ENCODE data around the gene SAA1. TPM values are rescaled to one million over a fixed set of nuclear protein-coding genes. Genes with fewer than 3 reads are reported as not detected.

SAA1 gene
- total and polyA plus RNA-seq, 2 donors (not counting 3 experiments of a cell fraction or from before 2014, with no cell fraction given) = not detected

DNA sequence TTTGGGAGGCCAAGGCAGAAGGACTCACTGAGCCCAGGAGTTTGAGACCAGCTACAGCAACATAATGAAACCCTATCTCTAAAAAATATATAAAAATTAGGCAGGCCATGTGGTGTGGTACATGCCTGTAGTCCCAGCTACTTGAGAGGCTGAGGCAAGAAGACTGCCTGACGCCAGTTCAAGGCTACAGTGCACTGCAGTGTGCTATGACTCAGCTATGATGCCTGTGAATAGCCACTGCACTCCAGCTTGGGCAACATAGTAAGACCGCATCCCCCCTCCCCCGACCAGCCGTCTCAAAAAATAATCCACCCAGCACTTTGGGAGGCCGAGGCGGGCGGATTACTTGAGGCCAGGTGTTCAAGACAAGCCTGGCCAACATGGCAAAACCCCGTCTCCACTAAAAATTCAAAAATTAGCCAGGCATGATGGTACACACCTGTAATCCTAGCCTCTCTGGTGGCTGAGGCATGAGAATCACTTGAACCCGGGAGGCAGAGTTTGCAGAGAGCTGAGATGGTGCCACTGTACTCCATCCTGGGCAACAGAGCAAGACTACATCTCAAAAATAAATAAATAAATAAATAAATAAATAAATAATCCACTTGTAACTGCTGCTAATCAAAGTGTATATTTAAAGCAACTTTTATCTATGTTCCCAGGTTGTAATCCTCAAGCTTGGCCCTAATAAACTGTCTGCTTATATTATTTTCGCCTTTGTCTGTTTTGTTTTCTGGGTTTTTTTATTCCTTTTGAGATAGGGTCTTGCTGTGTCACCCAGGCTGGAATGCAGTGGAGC lies 48.1 kb downstream of the SAA1 start:
- no peaks in the 10 kb centered on the region for H3K27me3 ChIP-seq (ENCODE audit: control insufficient read depth in 2 of 2, insufficient read depth in 2 of 2, low read length in 2 of 2)
- no TSS peak for BruUV-seq (replicated peaks)
- H3K4me1 ChIP-seq (ENCODE audit: control insufficient read depth, extremely low read depth, insufficient read depth, low read length) = no peaks in the 10 kb centered on the region
- H3K4me2 ChIP-seq (ENCODE audit: insufficient read depth, low read length) = no peak overlapping the region
- no peak overlapping the region for H3K27ac ChIP-seq (ENCODE audit: insufficient read depth, low read depth, low read length)
- FAIRE-seq (peak; percentile 33), DNase-seq (ENCODE audit: low read depth, low spot score) (no peak)
- no peak overlapping the region for H3K9ac ChIP-seq (replicated peaks; ENCODE audit: extremely low read depth, insufficient read depth, low read length)
- no peaks in the 10 kb centered on the region for H4K20me1 ChIP-seq (replicated peaks; ENCODE audit: control insufficient read depth, extremely low read depth, insufficient read depth, low read length)
- H3K9me3 ChIP-seq (replicated peaks; ENCODE audit: control insufficient read depth, insufficient read depth, low read length) = no peaks in the 10 kb centered on the region
- H2AFZ ChIP-seq (ENCODE audit: low read depth, low read length) = no peak overlapping the region
- H3K4me3 ChIP-seq (replicated peaks in 1 of 3; ENCODE audit: insufficient read depth in 1 of 3, low read depth in 1 of 3, low read length in 3 of 3) = no peak overlapping the region
- H3K79me2 ChIP-seq (ENCODE audit: control insufficient read depth, insufficient read depth, low read length) = peaks cover 2% of the 10 kb centered on the region
- no peaks in the 10 kb centered on the region for H3K9me1 ChIP-seq (replicated peaks; ENCODE audit: control insufficient read depth, extremely low read depth, insufficient read depth, low read length)
- peaks cover 0 to 5% of the 10 kb centered on the region in 2 experiments for H3K36me3 ChIP-seq (ENCODE audit: control insufficient read depth in 2 of 2, extremely low read depth in 1 of 2, insufficient read depth in 2 of 2, low read length in 2 of 2)
- ChIA-PET POLR2A (interaction anchor here (0.5 to 1.3 kb wide), 4 partner anchors 8 to 126 kb away, joined by 3 to 5 read pairs (median 4); partner anchors contain the start of gene HPS5), CTCF (interaction anchor here (0.8 to 2.6 kb wide), 4 partner anchors 9 to 70 kb away, joined by 3 to 10 read pairs (median 4); no protein-coding TSS in a partner anchor)
- no peak for TF ChIP-seq GATA2 (IDR thresholded peaks at IDR 0.05; ENCODE audit: insufficient read depth, insufficient read length, low read depth, low read length)
- intact Hi-C loops (cut with micrococcal nuclease) = no loop called here
- dilution Hi-C loops (cut with MboI; ENCODE audit: extremely low pct_ligation_motif_present, low sequenced_read_pairs) = no loop called here

DNA sequence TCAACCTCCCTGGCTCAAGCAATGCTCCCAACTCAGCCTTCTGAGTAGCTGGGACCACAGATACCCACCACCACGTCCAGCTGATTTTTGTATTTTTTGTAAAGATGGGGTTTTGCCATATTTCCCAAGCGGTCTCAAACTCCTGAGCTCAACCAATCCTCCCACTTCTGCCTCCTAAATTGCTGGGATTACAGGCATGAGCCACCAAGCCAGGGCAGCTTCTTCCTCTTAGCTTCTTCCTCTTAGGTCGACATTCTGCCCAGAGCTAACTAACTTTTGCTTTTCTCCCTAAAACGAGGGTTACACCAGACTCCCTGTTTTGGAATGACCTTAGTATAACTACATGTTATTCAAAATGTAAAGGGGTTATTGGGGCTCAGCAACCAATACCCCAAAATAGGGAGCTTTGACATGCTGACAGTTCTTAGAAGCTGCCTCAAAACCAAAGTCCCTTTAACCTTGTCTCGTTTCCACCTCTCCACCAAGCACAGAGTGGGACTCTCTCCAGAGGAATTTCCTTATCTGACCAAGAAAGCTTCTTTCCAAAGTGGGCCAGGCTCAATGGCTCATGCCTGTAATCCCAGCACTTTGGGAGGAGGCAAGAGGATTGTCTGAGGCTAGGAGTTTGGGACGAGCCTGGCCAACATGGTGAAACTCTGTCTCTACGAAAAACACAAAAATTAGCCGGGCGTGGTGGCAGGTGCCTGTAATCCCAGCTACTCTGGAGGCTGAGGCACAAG lies 48.9 kb downstream of the SAA1 start:
- Histone ChIP-seq H3K4me2 (ENCODE audit: insufficient read depth, low read length) (no peak overlapping the region), H3K27me3 (ENCODE audit: control insufficient read depth in 2 of 2, insufficient read depth in 2 of 2, low read length in 2 of 2) (no peaks in the 10 kb centered on the region), H3K9ac (replicated peaks; ENCODE audit: extremely low read depth, insufficient read depth, low read length) (no peak overlapping the region), H3K79me2 (ENCODE audit: control insufficient read depth, insufficient read depth, low read length) (peaks cover 2% of the 10 kb centered on the region), H3K9me3 (replicated peaks; ENCODE audit: control insufficient read depth, insufficient read depth, low read length) (no peaks in the 10 kb centered on the region), H3K4me1 (ENCODE audit: control insufficient read depth, extremely low read depth, insufficient read depth, low read length) (no peaks in the 10 kb centered on the region), H4K20me1 (replicated peaks; ENCODE audit: control insufficient read depth, extremely low read depth, insufficient read depth, low read length) (no peaks in the 10 kb centered on the region), H3K4me3 (replicated peaks in 1 of 3; ENCODE audit: insufficient read depth in 1 of 3, low read depth in 1 of 3, low read length in 3 of 3) (no peak overlapping the region), H3K27ac (ENCODE audit: insufficient read depth, low read depth, low read length) (no peak overlapping the region), H3K9me1 (replicated peaks; ENCODE audit: control insufficient read depth, extremely low read depth, insufficient read depth, low read length) (no peaks in the 10 kb centered on the region), H2AFZ (ENCODE audit: low read depth, low read length) (no peak overlapping the region), H3K36me3 (ENCODE audit: control insufficient read depth in 2 of 2, extremely low read depth in 1 of 2, insufficient read depth in 2 of 2, low read length in 2 of 2) (peaks cover 0 to 4% of the 10 kb centered on the region in 2 experiments)
- CTCF ChIA-PET = interaction anchor here (0.8 to 2.6 kb wide), 6 partner anchors 10 to 71 kb away, joined by 3 to 10 read pairs (median 6); no protein-coding TSS in a partner anchor
- DNase-seq (ENCODE audit: low read depth, low spot score) (no peak), FAIRE-seq (no peak)
- intact Hi-C loops (cut with micrococcal nuclease) = no loop called here
- BruUV-seq (replicated peaks) = no TSS peak
- dilution Hi-C loops (cut with MboI; ENCODE audit: extremely low pct_ligation_motif_present, low sequenced_read_pairs) = no loop called here
- TF ChIP-seq, protein P1, sequence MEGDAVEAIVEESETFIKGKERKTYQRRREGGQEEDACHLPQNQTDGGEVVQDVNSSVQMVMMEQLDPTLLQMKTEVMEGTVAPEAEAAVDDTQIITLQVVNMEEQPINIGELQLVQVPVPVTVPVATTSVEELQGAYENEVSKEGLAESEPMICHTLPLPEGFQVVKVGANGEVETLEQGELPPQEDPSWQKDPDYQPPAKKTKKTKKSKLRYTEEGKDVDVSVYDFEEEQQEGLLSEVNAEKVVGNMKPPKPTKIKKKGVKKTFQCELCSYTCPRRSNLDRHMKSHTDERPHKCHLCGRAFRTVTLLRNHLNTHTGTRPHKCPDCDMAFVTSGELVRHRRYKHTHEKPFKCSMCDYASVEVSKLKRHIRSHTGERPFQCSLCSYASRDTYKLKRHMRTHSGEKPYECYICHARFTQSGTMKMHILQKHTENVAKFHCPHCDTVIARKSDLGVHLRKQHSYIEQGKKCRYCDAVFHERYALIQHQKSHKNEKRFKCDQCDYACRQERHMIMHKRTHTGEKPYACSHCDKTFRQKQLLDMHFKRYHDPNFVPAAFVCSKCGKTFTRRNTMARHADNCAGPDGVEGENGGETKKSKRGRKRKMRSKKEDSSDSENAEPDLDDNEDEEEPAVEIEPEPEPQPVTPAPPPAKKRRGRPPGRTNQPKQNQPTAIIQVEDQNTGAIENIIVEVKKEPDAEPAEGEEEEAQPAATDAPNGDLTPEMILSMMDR (IDR thresholded peaks at IDR 0.05; ENCODE audit: extremely low read depth in 1 of 2, insufficient read depth in 1 of 2, low read depth in 1 of 2, low read length in 2 of 2) = no peak
- TF ChIP-seq EZH2 (IDR thresholded peaks at IDR 0.05; ENCODE audit: borderline replicate concordance, low read depth, low read length, severe bottlenecking) = no peak
- TF ChIP-seq, protein P2, sequence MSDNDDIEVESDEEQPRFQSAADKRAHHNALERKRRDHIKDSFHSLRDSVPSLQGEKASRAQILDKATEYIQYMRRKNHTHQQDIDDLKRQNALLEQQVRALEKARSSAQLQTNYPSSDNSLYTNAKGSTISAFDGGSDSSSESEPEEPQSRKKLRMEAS (IDR thresholded peaks at IDR 0.05; ENCODE audit: insufficient read depth, insufficient read length) = no peak
- no peak for TF ChIP-seq JUN (IDR thresholded peaks at IDR 0.05; ENCODE audit: borderline replicate concordance, insufficient read depth, insufficient read length, low read depth)
- no peak for TF ChIP-seq GATA2 (IDR thresholded peaks at IDR 0.05; ENCODE audit: insufficient read depth, insufficient read length, low read depth, low read length)
- no peak for TF ChIP-seq FOS (IDR thresholded peaks at IDR 0.05; ENCODE audit: borderline replicate concordance, insufficient read depth, low read length)
- no peak for TF ChIP-seq POLR2AphosphoS5 (IDR thresholded peaks at IDR 0.05; ENCODE audit: insufficient read depth, low read depth, low read length)
- no peak for TF ChIP-seq POLR2A (IDR thresholded peaks at IDR 0.05; ENCODE audit: low read depth, low read length)
- no peak for TF ChIP-seq MYC (IDR thresholded peaks at IDR 0.05; ENCODE audit: low read depth, low read length)
- POLR2A ChIA-PET = interaction anchor here (0.5 kb wide), 1 partner anchor 125 kb away, joined by 3 read pairs; no protein-coding TSS in a partner anchor
